Hippocampal formation (tissue), 2 donors: ENCODE results near the gene NOC2L.
A peak's percentile ranks its signal among the peaks of the same experiment; 100 is the strongest.
"Not testable (repeated sequence)": the region's sequence is repeated elsewhere in the genome, so short reads cannot be mapped to it uniquely, and the experiment has no call there.

ENCODE experiments used
- DNase-seq, 2 donors: peaks; one replicate each; lab custom pipeline; 2025; lab: John Stamatoyannopoulos, UW

The NOC2L gene

GRCh38 chr1:904310-904950 lies 54.6 kb downstream of the NOC2L start:
- DNase-seq: peak in 1 of 2 donors; percentile 50

DNA sequence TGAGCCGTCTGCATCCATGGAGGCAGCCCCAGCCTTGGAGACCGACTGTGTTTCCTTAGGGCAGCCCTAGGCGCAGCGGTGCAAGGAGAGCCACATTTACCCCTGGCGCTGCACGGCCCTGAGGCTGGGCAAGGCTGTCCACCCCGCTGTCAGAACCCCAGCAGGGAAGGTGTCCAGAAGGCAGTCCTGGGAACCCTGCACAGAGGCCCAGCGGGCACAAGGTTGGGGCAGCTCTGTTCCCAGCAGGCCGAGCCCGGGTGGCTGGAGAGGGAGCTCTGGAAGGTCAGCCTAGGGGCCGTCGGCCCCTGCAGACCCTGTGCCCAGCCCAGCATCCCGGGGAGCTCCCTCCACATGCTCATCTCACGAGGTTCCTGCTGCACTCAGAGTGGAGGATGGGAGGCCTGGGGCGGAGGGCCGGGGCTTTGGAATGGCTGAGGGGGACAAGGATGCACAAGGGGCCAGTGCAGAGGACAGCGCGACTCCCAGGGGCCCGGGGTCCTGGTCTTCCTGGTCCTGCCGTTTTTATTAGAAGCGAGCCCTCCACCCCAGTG lies 55.3 kb downstream of the NOC2L start:
- no peak for DNase-seq

GRCh38 chr1:903305-903704 lies 55.8 kb downstream of the NOC2L start:
- no peak for DNase-seq

- no peak for DNase-seq
Measured at GRCh38 chr1:902802-903201, 56.3 kb downstream of the NOC2L start.

GRCh38 chr1:901108-901859 lies 57.8 kb downstream of the NOC2L start:
- DNase-seq: no peak

- no peak for DNase-seq
Measured at GRCh38 chr1:899636-900317, 59.3 kb downstream of the NOC2L start.

DNA sequence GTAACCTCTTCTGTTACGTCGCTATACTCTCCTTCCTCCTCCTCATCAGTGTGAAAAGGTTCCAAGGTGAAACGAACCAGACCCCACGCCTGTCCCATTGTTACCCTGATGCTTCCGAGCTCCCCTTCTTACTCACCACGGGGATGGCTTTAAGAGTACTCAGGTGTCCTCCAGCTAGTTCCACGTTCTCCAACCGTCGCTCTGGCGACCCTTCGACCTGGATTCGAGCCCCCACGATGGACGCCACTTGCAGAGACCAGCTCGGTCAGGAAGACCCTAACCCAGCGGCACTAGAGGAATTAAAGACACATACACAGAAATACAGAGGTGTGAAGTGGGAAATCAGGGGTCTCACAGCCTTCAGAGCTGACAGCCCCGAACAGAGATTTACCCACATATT lies 61.1 kb downstream of the NOC2L start:
- DNase-seq: not testable (repeated sequence)

- no peak for DNase-seq
Measured at GRCh38 chr1:897226-897625, 61.8 kb downstream of the NOC2L start.
